H9 (cell line): ENCODE measurements around the gene PPP2R1A. TPM values are rescaled to one million over a fixed set of nuclear protein-coding genes. Genes with fewer than 3 reads are reported as not detected.

Experiments
- DNase-seq: peaks from one replicate; pipeline ENCODE4 v3.0.0-alpha.2; 2017
- H2AFZ ChIP-seq: one replicate; pipeline ENCODE4 v1.6.1; 2013; ENCODE audit warnings: mild to moderate bottlenecking, low read length, control low read depth, moderate library complexity
- H2AK5ac ChIP-seq: 2 replicates; pipeline ENCODE4 v1.6.1; 2013; ENCODE audit warnings: low read length, control low read depth, mixed read lengths; ENCODE audit not compliant: insufficient read length
- H2BK120ac ChIP-seq: one replicate; pipeline ENCODE4 v1.6.1; 2013; ENCODE audit warnings: low read depth, mild to moderate bottlenecking, low read length, control low read depth, inconsistent platforms; ENCODE audit not compliant: poor library complexity, severe bottlenecking
- H2BK12ac ChIP-seq: 2 replicates; pipeline ENCODE4 v1.6.1; 2013; ENCODE audit warnings: low read length, control low read depth, mixed read lengths, low read depth; ENCODE audit not compliant: insufficient read length
- H2BK15ac ChIP-seq: 2 replicates; pipeline ENCODE4 v1.6.1; 2013; ENCODE audit warnings: low read depth, low read length, control low read depth
- H2BK20ac ChIP-seq: one replicate; pipeline ENCODE4 v1.6.1; 2013; ENCODE audit warnings: low read depth, mild to moderate bottlenecking, low read length, control low read depth, inconsistent platforms; ENCODE audit not compliant: poor library complexity, severe bottlenecking
- H2BK5ac ChIP-seq: 2 replicates; pipeline ENCODE4 v1.6.1; 2013; ENCODE audit warnings: low read length, control low read depth, mixed read lengths; ENCODE audit not compliant: insufficient read length
- H3K14ac ChIP-seq: 2 replicates; pipeline ENCODE4 v1.6.1; 2013; ENCODE audit warnings: low read length, control low read depth; ENCODE audit not compliant: insufficient read depth
- H3K18ac ChIP-seq: 2 replicates; pipeline ENCODE4 v1.6.1; 2013; ENCODE audit warnings: low read depth, mild to moderate bottlenecking, mixed read lengths, low read length, control low read depth; ENCODE audit not compliant: insufficient read length
- H3K23ac ChIP-seq: 2 replicates; pipeline ENCODE4 v1.6.1; 2013; ENCODE audit warnings: low read length, control low read depth, mixed read lengths, low read depth; ENCODE audit not compliant: insufficient read length
- H3K23me2 ChIP-seq: 2 replicates; pipeline ENCODE4 v1.6.1; 2013; ENCODE audit warnings: low read depth, mild to moderate bottlenecking, mixed read lengths, low read length, control low read depth; ENCODE audit not compliant: insufficient read length, poor library complexity, severe bottlenecking
- H3K27ac ChIP-seq: 2 replicates; pipeline ENCODE4 v1.5.1; 2013; ENCODE audit warnings: low read length, control low read depth, mixed read lengths, low read depth; ENCODE audit not compliant: insufficient read length
- H3K27me3 ChIP-seq: 2 replicates; pipeline ENCODE4 v1.6.1; 2013; ENCODE audit warnings: low read length, control low read depth, inconsistent platforms; ENCODE audit not compliant: insufficient read depth
- H3K4ac ChIP-seq: 2 replicates; pipeline ENCODE4 v1.6.1; 2013; ENCODE audit warnings: low read depth, mild to moderate bottlenecking, control low read depth, inconsistent platforms, low read length, moderate library complexity
- H3K4me1 ChIP-seq: 2 replicates; pipeline ENCODE4 v1.6.1; 2013; ENCODE audit warnings: low read length, control low read depth, inconsistent platforms; ENCODE audit not compliant: insufficient read depth
- H3K4me2 ChIP-seq: 2 replicates; pipeline ENCODE4 v1.6.1; 2013; ENCODE audit warnings: low read length, control low read depth, mixed read lengths; ENCODE audit not compliant: insufficient read length, insufficient read depth
- H3K56ac ChIP-seq: 2 replicates; pipeline ENCODE4 v1.6.1; 2013; ENCODE audit warnings: low read depth, mild to moderate bottlenecking, mixed read lengths, low read length, control low read depth; ENCODE audit not compliant: insufficient read length
- H3K79me1 ChIP-seq: 2 replicates; pipeline ENCODE4 v1.6.1; 2013; ENCODE audit warnings: low read depth, mild to moderate bottlenecking, moderate library complexity, low read length, control low read depth, inconsistent platforms; ENCODE audit not compliant: insufficient read depth, poor library complexity, severe bottlenecking
- H3K79me2 ChIP-seq: 2 replicates; pipeline ENCODE4 v1.6.1; 2013; ENCODE audit warnings: low read length, control low read depth, inconsistent platforms; ENCODE audit not compliant: insufficient read depth
- H3K9ac ChIP-seq: 2 replicates; pipeline ENCODE4 v1.6.1; 2013; ENCODE audit warnings: low read length, control low read depth, mixed read lengths; ENCODE audit not compliant: insufficient read length; ENCODE audit errors: extremely low read depth
- H3K9me3 ChIP-seq: one replicate; pipeline ENCODE4 v1.6.1; 2013; ENCODE audit warnings: low read depth, low read length, inconsistent platforms; ENCODE audit not compliant: control insufficient read depth
- H3T11ph ChIP-seq: one replicate; pipeline ENCODE4 v1.6.1; 2013; ENCODE audit warnings: mild to moderate bottlenecking, low read length, control low read depth, inconsistent platforms
- H4K20me1 ChIP-seq: one replicate; pipeline ENCODE4 v1.6.1; 2013; ENCODE audit not compliant: control insufficient read depth, insufficient read length, insufficient read depth
- H4K5ac ChIP-seq: 2 replicates; pipeline ENCODE4 v1.6.1; 2013; ENCODE audit warnings: low read depth, mild to moderate bottlenecking, mixed read lengths, low read length, control low read depth; ENCODE audit not compliant: insufficient read length
- H4K8ac ChIP-seq: replicated peaks from 2 replicates; pipeline ENCODE4 v1.6.1; 2013; ENCODE audit warnings: low read length, control low read depth, mixed read lengths, low read depth; ENCODE audit not compliant: insufficient read length
- H4K91ac ChIP-seq: 2 replicates; pipeline ENCODE4 v1.6.1; 2013; ENCODE audit warnings: low read depth, mild to moderate bottlenecking, moderate library complexity, mixed read lengths, low read length, control low read depth; ENCODE audit not compliant: insufficient read length
- H3K27ac Mint-ChIP-seq, 3 experiments: 2 replicates in 2 of 3; 3 replicates in 1 of 3; pipeline ENCODE4 v1.8.0; 2020 to 2021; ENCODE audit warnings: mixed read lengths in 3 of 3, mild to moderate bottlenecking in 1 of 3, moderate library complexity in 1 of 3
- H3K27me3 Mint-ChIP-seq: 2 replicates; pipeline ENCODE4 v1.8.0; 2021; ENCODE audit warnings: low read depth, mild to moderate bottlenecking, moderate library complexity, mixed read lengths
- H3K36me3 Mint-ChIP-seq, 3 experiments: 2 replicates in 2 of 3; 3 replicates in 1 of 3; pipeline ENCODE4 v1.8.0; 2020 to 2021; ENCODE audit warnings: low read depth in 3 of 3, mixed read lengths in 3 of 3; ENCODE audit not compliant: insufficient read depth in 1 of 3
- H3K4me1 Mint-ChIP-seq, 2 experiments: 2 replicates each; pipeline ENCODE4 v1.8.0; 2020; ENCODE audit warnings: mixed read lengths in 2 of 2
- H3K4me3 Mint-ChIP-seq, 2 experiments: 2 replicates in 1 of 2; 3 replicates in 1 of 2; pipeline ENCODE4 v1.8.0; 2020 to 2021; ENCODE audit warnings: mild to moderate bottlenecking in 2 of 2, mixed read lengths in 2 of 2, moderate library complexity in 1 of 2
- H3K9me3 Mint-ChIP-seq, 2 experiments: 2 replicates in 1 of 2; 3 replicates in 1 of 2; pipeline ENCODE4 v1.8.0; 2020; ENCODE audit warnings: mild to moderate bottlenecking in 2 of 2, mixed read lengths in 2 of 2, moderate library complexity in 1 of 2
- WGBS: extraction: QIAGEN DNeasy Blood & Tissue Kit; methylation state at CpG from one replicate; pipeline ENCODE4 v1.1.7; 2013; ENCODE audit warnings: missing lambda C conversion rate, low lambda C conversion rate, mixed read lengths; ENCODE audit not compliant: insufficient read length; ENCODE audit errors: extremely low coverage; 5-methylcytosine and 5-hydroxymethylcytosine counted together
- total RNA-seq: library from RNA; stranded (reverse); gene quantifications from 2 replicates; pipeline ENCODE4 v1.2.1, GENCODE V29; 2021
- TF ChIP-seq, protein P1 (sequence below): fragments of 200-600 bp; sonication (generic); conservative IDR thresholded peaks from 3 replicates; pipeline ENCODE4 v1.8.0; 2021; ENCODE audit warnings: antibody characterized with exemption, mild to moderate bottlenecking

Gene PPP2R1A
- total RNA-seq, 1 experiment from 2014 or later = 432 TPM

DNA sequence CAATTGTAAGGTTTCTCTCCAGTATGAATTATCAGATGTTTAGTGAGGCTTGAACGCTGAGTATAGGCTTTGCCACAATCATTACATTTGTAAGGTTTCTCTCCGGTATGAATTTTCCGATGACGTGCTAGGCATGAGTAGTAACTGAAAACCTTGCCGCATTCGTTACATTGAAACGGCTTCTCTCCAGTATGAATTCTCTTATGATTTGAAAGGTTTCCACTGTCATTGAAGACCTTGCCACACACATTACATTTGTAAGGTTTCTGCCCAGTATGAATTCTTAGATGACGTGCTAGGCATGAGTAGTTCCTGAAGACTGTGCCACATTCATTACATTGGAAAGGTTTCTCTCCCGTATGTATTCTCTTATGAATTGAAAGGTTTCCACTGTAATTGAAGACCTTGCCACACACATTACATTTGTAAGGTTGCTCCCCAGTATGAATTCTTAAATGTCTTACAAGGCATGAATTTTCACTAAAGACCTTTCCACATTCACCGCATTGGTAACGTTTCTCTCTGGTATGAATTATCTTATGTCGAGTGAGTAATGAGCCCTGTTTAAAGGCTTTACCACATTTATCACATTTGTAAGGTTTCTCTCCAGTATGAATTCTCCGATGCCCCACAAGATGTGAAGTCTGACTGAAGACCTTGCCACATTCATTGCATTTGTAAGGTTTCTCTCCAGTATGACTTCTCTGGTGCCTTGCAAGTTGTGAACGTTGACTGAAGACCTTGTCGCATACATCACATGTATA, 34.1 kb upstream of the PPP2R1A start:
- H3K79me2 ChIP-seq = no peaks in the 10 kb centered on the region
- Mint-ChIP-seq H3K4me3 (no peak overlapping the region), H3K27ac (no peak overlapping the region), H3K27me3 (peaks cover 4% of the 10 kb centered on the region), H3K9me3 (peaks cover 86 to 90% of the 10 kb centered on the region in 2 experiments), H3K36me3 (peaks cover 67 to 91% (median 79%) of the 10 kb centered on the region in 3 experiments), H3K4me1 (no peaks in the 10 kb centered on the region)
- no peak overlapping the region for H2BK15ac ChIP-seq
- H3K27ac ChIP-seq = no peak overlapping the region
- H3T11ph ChIP-seq = no peak overlapping the region
- H3K4me1 ChIP-seq = no peaks in the 10 kb centered on the region
- H3K56ac ChIP-seq = no peak overlapping the region
- H3K27me3 ChIP-seq = no peaks in the 10 kb centered on the region
- H3K14ac ChIP-seq = no peak overlapping the region
- no peaks in the 10 kb centered on the region for H3K79me1 ChIP-seq
- TF ChIP-seq, protein P1, sequence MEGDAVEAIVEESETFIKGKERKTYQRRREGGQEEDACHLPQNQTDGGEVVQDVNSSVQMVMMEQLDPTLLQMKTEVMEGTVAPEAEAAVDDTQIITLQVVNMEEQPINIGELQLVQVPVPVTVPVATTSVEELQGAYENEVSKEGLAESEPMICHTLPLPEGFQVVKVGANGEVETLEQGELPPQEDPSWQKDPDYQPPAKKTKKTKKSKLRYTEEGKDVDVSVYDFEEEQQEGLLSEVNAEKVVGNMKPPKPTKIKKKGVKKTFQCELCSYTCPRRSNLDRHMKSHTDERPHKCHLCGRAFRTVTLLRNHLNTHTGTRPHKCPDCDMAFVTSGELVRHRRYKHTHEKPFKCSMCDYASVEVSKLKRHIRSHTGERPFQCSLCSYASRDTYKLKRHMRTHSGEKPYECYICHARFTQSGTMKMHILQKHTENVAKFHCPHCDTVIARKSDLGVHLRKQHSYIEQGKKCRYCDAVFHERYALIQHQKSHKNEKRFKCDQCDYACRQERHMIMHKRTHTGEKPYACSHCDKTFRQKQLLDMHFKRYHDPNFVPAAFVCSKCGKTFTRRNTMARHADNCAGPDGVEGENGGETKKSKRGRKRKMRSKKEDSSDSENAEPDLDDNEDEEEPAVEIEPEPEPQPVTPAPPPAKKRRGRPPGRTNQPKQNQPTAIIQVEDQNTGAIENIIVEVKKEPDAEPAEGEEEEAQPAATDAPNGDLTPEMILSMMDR = no peak
- no peak overlapping the region for H4K5ac ChIP-seq
- H2BK12ac ChIP-seq = no peak overlapping the region
- DNase-seq = no peak
- H2BK5ac ChIP-seq = no peak overlapping the region
- no peak overlapping the region for H4K8ac ChIP-seq
- no peak overlapping the region for H2AFZ ChIP-seq
- H3K4me2 ChIP-seq = no peak overlapping the region
- H2AK5ac ChIP-seq = no peak overlapping the region
- H3K23me2 ChIP-seq = no peaks in the 10 kb centered on the region
- no CpG with 5 or more reads among the region's 15 CpGs for WGBS
- no peak overlapping the region for H3K4ac ChIP-seq
- no peak overlapping the region for H2BK120ac ChIP-seq
- no peak overlapping the region for H3K18ac ChIP-seq
- peaks cover 78% of the 10 kb centered on the region for H3K9me3 ChIP-seq
- H3K9ac ChIP-seq = no peak overlapping the region
- no peak overlapping the region for H4K91ac ChIP-seq
- H4K20me1 ChIP-seq = no peaks in the 10 kb centered on the region
- no peak overlapping the region for H2BK20ac ChIP-seq
- H3K23ac ChIP-seq = no peak overlapping the region
